HG02759 (cell line): Measurements from ENCODE around the gene OPN1LW.
"Not testable (repeated sequence)": the region's sequence is repeated elsewhere in the genome, so short reads cannot be mapped to it uniquely, and the experiment has no call there.

Experiments
- ATAC-seq: cut with Tn5 transposase; IDR thresholded peaks from one replicate; pipeline ENCODE4 v1.9.1; 2021; ENCODE audit warnings: mild to moderate bottlenecking, moderate library complexity; ENCODE audit not compliant: unreplicated experiment

The OPN1LW gene

GRCh38 chrX:154132366-154132765 lies 11.7 kb upstream of the OPN1LW start:
- ATAC-seq = no peak

GRCh38 chrX:154135458-154136229 lies 8.4 kb upstream of the OPN1LW start:
- ATAC-seq = no peak

GRCh38 chrX:154136627-154137161 lies 7.3 kb upstream of the OPN1LW start:
- ATAC-seq = no peak

- ATAC-seq = no peak
These were observed 5.2 kb upstream of the OPN1LW start for GRCh38 chrX:154138857-154139256.

- ATAC-seq = no peak
These were observed 3.8 kb upstream of the OPN1LW start for GRCh38 chrX:154140206-154140605.

GRCh38 chrX:154140742-154141141 lies 3.3 kb upstream of the OPN1LW start:
- ATAC-seq = no peak

- ATAC-seq = no peak
These were observed 1.7 kb upstream of the OPN1LW start for GRCh38 chrX:154142386-154142785.

GRCh38 chrX:154142950-154143745 lies 895 bp upstream of the OPN1LW start:
- ATAC-seq = no peak

- not testable (repeated sequence) for ATAC-seq
These were observed 7.0 kb downstream of the OPN1LW start for GRCh38 chrX:154151030-154151429.

- ATAC-seq = not testable (repeated sequence)
These were observed 12.2 kb downstream of the OPN1LW start for GRCh38 chrX:154156221-154156620.

- not testable (repeated sequence) for ATAC-seq
These were observed 13.2 kb downstream of the OPN1LW start for GRCh38 chrX:154157207-154157606.

GRCh38 chrX:154159345-154159744 lies 15.3 kb downstream of the OPN1LW start:
- not testable (repeated sequence) for ATAC-seq

GRCh38 chrX:154164902-154165301 lies 20.9 kb downstream of the OPN1LW start:
- ATAC-seq = not testable (repeated sequence)

- ATAC-seq = not testable (repeated sequence)
These were observed 24.3 kb downstream of the OPN1LW start for GRCh38 chrX:154168384-154168783.

- not testable (repeated sequence) for ATAC-seq
These were observed 28.5 kb downstream of the OPN1LW start for GRCh38 chrX:154172535-154172943.

- ATAC-seq = not testable (repeated sequence)
These were observed 30.3 kb downstream of the OPN1LW start for GRCh38 chrX:154174356-154174755.

- ATAC-seq = not testable (repeated sequence)
These were observed 38.3 kb downstream of the OPN1LW start, which contains the start of gene OPN1MW for GRCh38 chrX:154182296-154182695. OPN1MW (plus strand) TSS chrX:154182596; CDS start chrX:154182678, 82 bp downstream.

GRCh38 chrX:154183794-154184193 lies 39.8 kb downstream of the OPN1LW start:
- not testable (repeated sequence) for ATAC-seq

- ATAC-seq = not testable (repeated sequence)
These were observed 48.8 kb downstream of the OPN1LW start for GRCh38 chrX:154192846-154193245.

- not testable (repeated sequence) for ATAC-seq
These were observed 50.3 kb downstream of the OPN1LW start for GRCh38 chrX:154194316-154194715.

GRCh38 chrX:154196466-154196865 lies 52.4 kb downstream of the OPN1LW start:
- not testable (repeated sequence) for ATAC-seq
